Kidney (tissue), 14 donors: ENCODE measurements around the gene CTNNBL1. TPM values are rescaled to one million over a fixed set of nuclear protein-coding genes. Genes with fewer than 3 reads are reported as not detected.

ENCODE experiments used
- DNase-seq, 5 donors: peaks; one replicate each; pipeline ENCODE4 v3.0.0-alpha.2; 2013 to 2020
- FAIRE-seq: peaks from 2 replicates; lab custom pipeline; 2012; peaks lifted over from hg19 to GRCh38; lab: Jason Lieb, UNC
- H3K27ac ChIP-seq, 2 donors: one replicate each; pipeline ENCODE4 v1.7.0; 2013; ENCODE audit warnings: low read depth in 2 of 2, low read length in 2 of 2, inconsistent platforms in 1 of 2
- H3K27me3 ChIP-seq: one replicate; pipeline ENCODE4 v1.7.1; 2013; ENCODE audit warnings: low read length, inconsistent platforms; ENCODE audit not compliant: control insufficient read depth, insufficient read depth
- H3K36me3 ChIP-seq, 3 donors: one replicate each; pipeline versions ENCODE4 v1.7.0 to v1.7.1; 2013; ENCODE audit warnings: low read length in 3 of 3, control low read depth in 1 of 3, inconsistent platforms in 1 of 3; ENCODE audit not compliant: insufficient read depth in 3 of 3, control insufficient read depth in 2 of 3
- H3K4me1 ChIP-seq, 3 donors: one replicate each; pipeline versions ENCODE4 v1.7.0 to v1.7.1; 2013; ENCODE audit warnings: low read length in 3 of 3, inconsistent platforms in 1 of 3, low read depth in 1 of 3; ENCODE audit not compliant: control insufficient read depth in 2 of 3, insufficient read depth in 2 of 3
- H3K4me3 ChIP-seq, 3 donors: one replicate each; pipeline versions ENCODE4 v1.7.0 to v1.8.1; 2013; ENCODE audit warnings: low read length in 3 of 3, control low read depth in 1 of 3, inconsistent platforms in 1 of 3
- H3K9ac ChIP-seq, 3 donors: one replicate each; pipeline versions ENCODE4 v1.7.0 to v1.7.1; 2013; ENCODE audit warnings: low read length in 3 of 3, control low read depth in 1 of 3, inconsistent platforms in 1 of 3
- H3K9me3 ChIP-seq, 3 donors: one replicate each; pipeline versions ENCODE4 v1.7.0 to v1.7.1; 2013; ENCODE audit warnings: low read length in 3 of 3, control low read depth in 1 of 3, inconsistent platforms in 1 of 3; ENCODE audit not compliant: control insufficient read depth in 2 of 3, insufficient read depth in 1 of 3
- CTCF ChIP-seq: IDR thresholded peaks from 3 replicates; pipeline ENCODE4 v1.5.1; 2012; ENCODE audit warnings: mild to moderate bottlenecking, moderate library complexity, borderline replicate concordance; ENCODE audit not compliant: insufficient read depth; ENCODE audit errors: extremely low read depth
- intact Hi-C: fragments of 100-400 bp; cut with DNase I; formaldehyde crosslinking; loops from one replicate; pipeline ENCODE4 v1.11.1; 2022
- polyA plus RNA-seq: library from polyadenylated mRNA; stranded (reverse); fragments of 350-450 nt; fragmentation: Illumina TruSeq; extraction: RNeasy Lipid Tissue Mini Kit (QIAGEN cat#74804); gene quantifications from one replicate; pipeline ENCODE4 v1.2.3, GENCODE V29; 2014; ENCODE audit warnings: low read depth, low replicate concordance; ENCODE audit not compliant: insufficient read depth
- total RNA-seq: library from RNA; stranded (reverse); fragmentation: NEBNext Ultra II Directional; extraction: Animal tissue kit (Norgen Biotek cat#: 25700); gene quantifications from one replicate; pipeline ENCODE4 v1.2.1, GENCODE V29; 2021
- donor health status: control.
- donor health status: control.
- donor health status: control.
- donor health status: control.
- donor health status: control.
- donor health status: DM: yes; HTN: yes; CAD: no.
- donor health status: Normal renal cell carcinoma (clear cell type).

The CTNNBL1 gene
- total and polyA plus RNA-seq, 2 donors from 2014 or later, result 40.9 to 70.9 TPM

- H3K4me1 ChIP-seq, result no peaks in the 10 kb centered on the region
- intact Hi-C loops, result no loop called here
- H3K36me3 ChIP-seq, result no peaks in the 10 kb centered on the region
- no peaks in the 10 kb centered on the region for H3K9me3 ChIP-seq
- no peak overlapping the region for H3K9ac ChIP-seq
- TF ChIP-seq CTCF, result no peak
- no peaks in the 10 kb centered on the region for H3K27me3 ChIP-seq
- no peak for FAIRE-seq
- DNase-seq, result no peak
- no peak overlapping the region for H3K27ac ChIP-seq
- no peak overlapping the region for H3K4me3 ChIP-seq
These were observed 6.9 kb upstream of the CTNNBL1 start for GRCh38 chr20:37686762-37687477.

GRCh38 chr20:37687478-37687805, 6.4 kb upstream of the CTNNBL1 start:
- H3K4me3 ChIP-seq, result no peak overlapping the region

GRCh38 chr20:37688093-37688492, 5.7 kb upstream of the CTNNBL1 start:
- no peak overlapping the region for H3K9ac ChIP-seq
- no peak overlapping the region for H3K27ac ChIP-seq
- H3K4me1 ChIP-seq, result no peaks in the 10 kb centered on the region
- no peaks in the 10 kb centered on the region for H3K36me3 ChIP-seq
- H3K4me3 ChIP-seq, result no peak overlapping the region
- no peaks in the 10 kb centered on the region for H3K9me3 ChIP-seq
- H3K27me3 ChIP-seq, result no peaks in the 10 kb centered on the region
- no peak for FAIRE-seq
- no peak for DNase-seq
- no peak for TF ChIP-seq CTCF
- intact Hi-C loops, result no loop called here

More at GRCh38 chr20:37687478-37687805, 6.4 kb upstream of the CTNNBL1 start:
- Histone ChIP-seq H3K4me1 (no peaks in the 10 kb centered on the region), H3K27me3 (no peaks in the 10 kb centered on the region), H3K36me3 (no peaks in the 10 kb centered on the region), H3K9me3 (no peaks in the 10 kb centered on the region), H3K27ac (no peak overlapping the region), H3K9ac (no peak overlapping the region)
- intact Hi-C loops, result no loop called here
- no peak for TF ChIP-seq CTCF
- DNase-seq (no peak), FAIRE-seq (no peak)
